Thymus (tissue), 11 donors: ENCODE measurements around the gene STS. TPM values are rescaled to one million over a fixed set of nuclear protein-coding genes. Genes with fewer than 3 reads are reported as not detected.
A peak's percentile ranks its signal among the peaks of the same experiment; 100 is the strongest.

Experiments
- DNase-seq, 9 donors: peaks; one replicate each; pipeline ENCODE4 v3.0.0-alpha.2; 2013; ENCODE audit warnings: low spot score in 9 of 9, low read depth in 6 of 9, missing footprints in 1 of 9
- H3K27ac ChIP-seq, 2 donors: one replicate each; pipeline ENCODE4 v1.5.1; 2013; ENCODE audit warnings: control low read depth in 1 of 2, low read depth in 1 of 2, low read length in 1 of 2, mild to moderate bottlenecking in 1 of 2, moderate library complexity in 1 of 2
- H3K27me3 ChIP-seq, 2 donors: one replicate each; pipeline ENCODE4 v1.5.1; 2013; ENCODE audit warnings: low read length in 1 of 2; ENCODE audit not compliant: control insufficient read depth in 2 of 2, insufficient read depth in 1 of 2
- H3K36me3 ChIP-seq, 2 donors: one replicate each; pipeline ENCODE4 v1.5.1; 2013; ENCODE audit warnings: low read length in 1 of 2, mild to moderate bottlenecking in 1 of 2, moderate library complexity in 1 of 2; ENCODE audit not compliant: control insufficient read depth in 2 of 2, insufficient read depth in 2 of 2
- H3K4me1 ChIP-seq, 2 donors: one replicate each; pipeline ENCODE4 v1.5.1; 2013; ENCODE audit warnings: low read length in 2 of 2; ENCODE audit not compliant: control insufficient read depth in 2 of 2, insufficient read depth in 2 of 2
- H3K4me3 ChIP-seq, 2 donors: one replicate each; pipeline ENCODE4 v1.5.1; 2013; ENCODE audit warnings: low read length in 2 of 2, control low read depth in 1 of 2, mild to moderate bottlenecking in 1 of 2
- H3K9me3 ChIP-seq, 2 donors: one replicate each; pipeline ENCODE4 v1.5.1; 2013; ENCODE audit warnings: low read length in 1 of 2, mild to moderate bottlenecking in 1 of 2; ENCODE audit not compliant: control insufficient read depth in 2 of 2, insufficient read depth in 1 of 2
- WGBS: extraction: QIAGEN DNeasy Blood & Tissue Kit; methylation state at CpG from one replicate; pipeline ENCODE4 v1.1.7; 2013; 5-methylcytosine and 5-hydroxymethylcytosine counted together
- polyA plus RNA-seq: library from polyadenylated mRNA; stranded (reverse); fragments of 200-250 nt; gene quantifications from one replicate; pipeline ENCODE4 v1.2.3, GENCODE V29; 2013
- total RNA-seq: library from RNA; stranded (reverse); fragments of 120-200 nt; gene quantifications from one replicate; pipeline ENCODE4 v1.2.4, GENCODE V29; 2013
- donor health status: healthy.

STS gene
- total and polyA plus RNA-seq, 2 donors = 1.3 to 5.8 TPM

GRCh38 chrX:7132335-7133049 lies 15.0 kb upstream of the STS start:
- peak in 2 of 9 donors; percentile 44 to 75 for DNase-seq
- Histone ChIP-seq H3K27ac (peak overlapping the region in 1 of 2 donors; percentile 80), H3K4me3 (no peak overlapping the region), H3K9me3 (no peaks in the 10 kb centered on the region), H3K4me1 (peaks cover 6 to 38% of the 10 kb centered on the region in 2 donors), H3K36me3 (peaks cover 0 to 18% of the 10 kb centered on the region in 2 donors), H3K27me3 (no peaks in the 10 kb centered on the region)
- WGBS = 78% methylated on average over 3 of the region's 3 CpGs

GRCh38 chrX:7133050-7133440 lies 14.5 kb upstream of the STS start:
- Histone ChIP-seq H3K4me3 (no peak overlapping the region), H3K36me3 (peaks cover 0 to 18% of the 10 kb centered on the region in 2 donors), H3K9me3 (no peaks in the 10 kb centered on the region), H3K27me3 (no peaks in the 10 kb centered on the region), H3K27ac (peak overlapping the region in 1 of 2 donors; percentile 80), H3K4me1 (peaks cover 6 to 43% of the 10 kb centered on the region in 2 donors)
- no peak for DNase-seq
- WGBS = 67% methylated on average over 8 of the region's 8 CpGs

GRCh38 chrX:7134981-7135380 lies 12.5 kb upstream of the STS start:
- no peak for DNase-seq
- Histone ChIP-seq H3K27me3 (no peaks in the 10 kb centered on the region), H3K36me3 (peaks cover 0 to 16% of the 10 kb centered on the region in 2 donors), H3K27ac (no peak overlapping the region), H3K4me1 (peaks cover 6 to 44% of the 10 kb centered on the region in 2 donors), H3K4me3 (no peak overlapping the region), H3K9me3 (no peaks in the 10 kb centered on the region)
- 99% methylated on average over 2 of the region's 2 CpGs for WGBS

- Histone ChIP-seq H3K4me1 (peaks cover 0 to 29% of the 10 kb centered on the region in 2 donors), H3K27me3 (no peaks in the 10 kb centered on the region), H3K9me3 (no peaks in the 10 kb centered on the region), H3K36me3 (peaks cover 0 to 31% of the 10 kb centered on the region in 2 donors), H3K4me3 (no peak overlapping the region), H3K27ac (no peak overlapping the region)
- WGBS = 97% methylated on average over 9 of the region's 9 CpGs
- DNase-seq = no peak
Measured at GRCh38 chrX:7139202-7140081, 8.1 kb upstream of the STS start.

GRCh38 chrX:7143076-7143475 lies 4.4 kb upstream of the STS start:
- Histone ChIP-seq H3K36me3 (peaks cover 0 to 31% of the 10 kb centered on the region in 2 donors), H3K27ac (no peak overlapping the region), H3K4me3 (no peak overlapping the region), H3K9me3 (no peaks in the 10 kb centered on the region), H3K4me1 (peaks cover 0 to 26% of the 10 kb centered on the region in 2 donors), H3K27me3 (no peaks in the 10 kb centered on the region)
- DNase-seq = no peak
- 98% methylated on average over 1 of the region's 1 CpG for WGBS

GRCh38 chrX:7143941-7144525 lies 3.5 kb upstream of the STS start:
- no peak for DNase-seq
- H3K27me3 ChIP-seq = no peaks in the 10 kb centered on the region
- H3K9me3 ChIP-seq = no peaks in the 10 kb centered on the region
- peaks cover 0 to 31% of the 10 kb centered on the region in 2 donors for H3K36me3 ChIP-seq
- peaks cover 0 to 28% of the 10 kb centered on the region in 2 donors for H3K4me1 ChIP-seq
- 95% methylated on average over 8 of the region's 8 CpGs for WGBS
- H3K4me3 ChIP-seq = no peak overlapping the region
- no peak overlapping the region for H3K27ac ChIP-seq

- no peak overlapping the region for H3K27ac ChIP-seq
- 82% methylated on average over 3 of the region's 3 CpGs for WGBS
- H3K9me3 ChIP-seq = no peaks in the 10 kb centered on the region
- H3K36me3 ChIP-seq = peaks cover 0 to 21% of the 10 kb centered on the region in 2 donors
- peak overlapping the region in 1 of 2 donors; percentile 2 for H3K4me3 ChIP-seq
- DNase-seq = no peak
- H3K4me1 ChIP-seq = peaks cover 0 to 35% of the 10 kb centered on the region in 2 donors
- H3K27me3 ChIP-seq = no peaks in the 10 kb centered on the region
Measured at GRCh38 chrX:7145454-7145853, 2.1 kb upstream of the STS start.

GRCh38 chrX:7146020-7146702 lies 1.4 kb upstream of the STS start:
- 95% methylated on average over 3 of the region's 3 CpGs for WGBS
- peak overlapping the region in 1 of 2 donors; percentile 83 for H3K27ac ChIP-seq

More at GRCh38 chrX:7146020-7146702, 1.4 kb upstream of the STS start:
- no peak for DNase-seq
- peaks cover 0 to 35% of the 10 kb centered on the region in 2 donors for H3K4me1 ChIP-seq
- no peaks in the 10 kb centered on the region for H3K27me3 ChIP-seq
- peak overlapping the region in 1 of 2 donors; percentile 2 for H3K4me3 ChIP-seq
- H3K36me3 ChIP-seq = peaks cover 0 to 15% of the 10 kb centered on the region in 2 donors
- H3K9me3 ChIP-seq = no peaks in the 10 kb centered on the region
